ENCODE measurements around the gene NUDT6. TPM values are rescaled to one million over a fixed set of nuclear protein-coding genes. Genes with fewer than 3 reads are reported as not detected.

NUDT6 gene
- polyA plus RNA-seq, 1 of the 3 experiments (the other 2 are of a cell fraction): 10.1 TPM

GRCh38 chr4:122875949-122876348, 46.4 kb downstream of the NUDT6 start (continued):
- TF ChIP-seq PBX3 (IDR thresholded peaks at IDR 0.05) (no peak), CHD2 (IDR thresholded peaks at IDR 0.05; ENCODE audit: low read length, partially characterized antibody) (no peak), MEF2A (IDR thresholded peaks at IDR 0.05; ENCODE audit: borderline replicate concordance, low read depth) (no peak), YY1 (IDR thresholded peaks at IDR 0.05; ENCODE audit: low read depth) (no peak), TCF12 (IDR thresholded peaks at IDR 0.05) (no peak), NFIC (IDR thresholded peaks at IDR 0.05; ENCODE audit: borderline replicate concordance) (no peak)

GRCh38 chr4:122873821-122874593, 48.4 kb downstream of the NUDT6 start:
- no peak for DNase-seq
- H3K27ac ChIP-seq (ENCODE audit: low read depth in 2 of 2, low read length in 1 of 2): peak overlapping the region; percentile 24 to 69; a peak in 3 of 4 replicates
- no peaks in the 10 kb centered on the region for H3K27me3 ChIP-seq (ENCODE audit: insufficient read depth)
- peaks cover 0 to 28% of the 10 kb centered on the region in 2 experiments; a peak in 2 of 4 replicates for H3K4me1 ChIP-seq (ENCODE audit: control insufficient read depth in 1 of 2, insufficient read depth in 2 of 2, low read depth in 1 of 2, low read length in 1 of 2)
- no peak overlapping the region for H3K9ac ChIP-seq
- H3K36me3 ChIP-seq (replicated peaks in 1 of 2; ENCODE audit: control insufficient read depth in 1 of 2, insufficient read depth in 2 of 2, low read length in 1 of 2): peaks cover 24% of the 10 kb centered on the region in 2 experiments
- no peaks in the 10 kb centered on the region for H3K9me3 ChIP-seq
- H3K4me2 ChIP-seq: peak overlapping the region; percentile 49
- H4K20me1 ChIP-seq (ENCODE audit: insufficient read depth): peaks cover 18% of the 10 kb centered on the region
- peaks cover 96% of the 10 kb centered on the region for H3K79me2 ChIP-seq (ENCODE audit: insufficient read depth)
- 0 out of 4 replicates have a peak overlapping the region, but pooled peaks of 1 of the 2 experiments have one; percentile 6 for H3K4me3 ChIP-seq (ENCODE audit: low read depth in 2 of 2, low read length in 1 of 2)
- peaks cover 33% of the 10 kb centered on the region for H3F3A ChIP-seq (replicated peaks; ENCODE audit: insufficient read depth)
- H3K9me2 ChIP-seq: no peaks in the 10 kb centered on the region
- WGBS (ENCODE audit: low lambda C conversion rate): 50% methylated on average over 4 of the region's 4 CpGs
- TF ChIP-seq TEAD4 (IDR thresholded peaks at IDR 0.05; ENCODE audit: borderline replicate concordance, insufficient read depth) (peak; percentile 72; the same call in 1 of the 2 replicates), JUND (IDR thresholded peaks at IDR 0.05) (peak; percentile 69), YY1 (IDR thresholded peaks at IDR 0.05; ENCODE audit: low read depth) (no peak), CTCF (IDR thresholded peaks at IDR 0.05) (no peak), FOSL2 (IDR thresholded peaks at IDR 0.05; ENCODE audit: borderline replicate concordance, low read depth) (peak; percentile 85), PBX3 (IDR thresholded peaks at IDR 0.05) (peak; percentile 86), TCF12 (IDR thresholded peaks at IDR 0.05) (peak; percentile 35; the same call in 1 of the 2 replicates)
- POLR2A ChIA-PET: no interaction called here
- no peak overlapping the region for H2AFZ ChIP-seq (ENCODE audit: low read depth)
- CTCF ChIA-PET: interaction anchor here (1.2 to 1.9 kb wide), 3 partner anchors 11 to 116 kb away, joined by 3 to 6 read pairs (median 4); no protein-coding TSS in a partner anchor

All from SK-N-SH (cell line).